ENCODE results near the gene MTMR2. TPM values are rescaled to one million over a fixed set of nuclear protein-coding genes. Genes with fewer than 3 reads are reported as not detected.
"Not testable (repeated sequence)": the region's sequence is repeated elsewhere in the genome, so short reads cannot be mapped to it uniquely, and the experiment has no call there.

MTMR2 gene
- total and polyA plus RNA-seq, 9 of the 15 experiments (the other 6 are each of a cell fraction or from before 2014, with no cell fraction given): 12.6 to 35.8 (median 25.2) TPM

DNA sequence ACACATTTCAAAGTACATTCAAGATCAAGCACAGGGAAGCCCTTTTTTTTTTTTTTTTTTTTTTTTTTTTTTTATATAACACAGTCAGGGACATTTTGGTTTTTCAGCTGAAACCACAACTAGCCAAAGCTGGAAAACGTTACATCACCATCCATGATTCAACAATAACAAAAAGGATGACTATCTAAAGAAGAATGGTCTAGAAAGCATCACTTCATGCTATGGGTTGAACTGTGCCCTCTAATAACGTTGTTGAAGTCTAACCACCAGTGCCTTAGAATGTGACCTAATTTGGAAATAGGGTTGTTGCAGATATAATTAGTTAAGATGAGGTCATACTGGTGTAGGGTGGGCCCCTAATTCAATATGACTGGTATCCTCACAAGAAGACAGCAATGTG lies 46.6 kb downstream of the MTMR2 start (continued):
- TF ChIP-seq, protein P1, sequence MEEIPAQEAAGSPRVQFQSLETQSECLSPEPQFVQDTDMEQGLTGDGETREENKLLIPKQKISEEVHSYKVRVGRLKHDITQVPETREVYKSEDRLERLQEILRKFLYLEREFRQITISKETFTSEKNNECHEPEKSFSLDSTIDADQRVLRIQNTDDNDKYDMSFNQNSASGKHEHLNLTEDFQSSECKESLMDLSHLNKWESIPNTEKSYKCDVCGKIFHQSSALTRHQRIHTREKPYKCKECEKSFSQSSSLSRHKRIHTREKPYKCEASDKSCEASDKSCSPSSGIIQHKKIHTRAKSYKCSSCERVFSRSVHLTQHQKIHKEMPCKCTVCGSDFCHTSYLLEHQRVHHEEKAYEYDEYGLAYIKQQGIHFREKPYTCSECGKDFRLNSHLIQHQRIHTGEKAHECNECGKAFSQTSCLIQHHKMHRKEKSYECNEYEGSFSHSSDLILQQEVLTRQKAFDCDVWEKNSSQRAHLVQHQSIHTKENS (CRISPR knock-in tag; IDR thresholded peaks at IDR 0.05): no peak
- TF ChIP-seq FOXJ2 (tag; IDR thresholded peaks at IDR 0.05) (no peak), NEUROD1 (IDR thresholded peaks at IDR 0.05; ENCODE audit: borderline replicate concordance, low read depth, low read length, partially characterized antibody) (no peak), SP2 (IDR thresholded peaks at IDR 0.05; ENCODE audit: extremely low read depth, low read depth, low read length, poor library complexity, severe bottlenecking) (no peak), KAT8 (IDR thresholded peaks at IDR 0.05; ENCODE audit: low read depth) (no peak), ZBED1 (IDR thresholded peaks at IDR 0.05) (no peak), HDAC2 (IDR thresholded peaks at IDR 0.05) (no peak), ZNF77 (CRISPR knock-in tag; IDR thresholded peaks at IDR 0.05) (no peak), SPI1 (IDR thresholded peaks at IDR 0.05; ENCODE audit: borderline replicate concordance, low read depth, low read length) (no peak)
- TF ChIP-seq, protein P2, sequence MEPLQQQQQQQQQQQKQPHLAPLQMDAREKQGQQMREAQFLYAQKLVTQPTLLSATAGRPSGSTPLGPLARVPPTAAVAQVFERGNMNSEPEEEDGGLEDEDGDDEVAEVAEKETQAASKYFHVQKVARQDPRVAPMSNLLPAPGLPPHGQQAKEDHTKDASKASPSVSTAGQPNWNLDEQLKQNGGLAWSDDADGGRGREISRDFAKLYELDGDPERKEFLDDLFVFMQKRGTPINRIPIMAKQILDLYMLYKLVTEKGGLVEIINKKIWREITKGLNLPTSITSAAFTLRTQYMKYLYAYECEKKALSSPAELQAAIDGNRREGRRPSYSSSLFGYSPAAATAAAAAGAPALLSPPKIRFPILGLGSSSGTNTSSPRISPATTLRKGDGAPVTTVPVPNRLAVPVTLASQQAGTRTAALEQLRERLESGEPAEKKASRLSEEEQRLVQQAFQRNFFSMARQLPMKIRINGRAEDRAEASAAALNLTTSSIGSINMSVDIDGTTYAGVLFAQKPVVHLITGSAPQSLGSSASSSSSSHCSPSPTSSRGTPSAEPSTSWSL (CRISPR knock-in tag; IDR thresholded peaks at IDR 0.05; ENCODE audit: borderline replicate concordance): no peak

DNA sequence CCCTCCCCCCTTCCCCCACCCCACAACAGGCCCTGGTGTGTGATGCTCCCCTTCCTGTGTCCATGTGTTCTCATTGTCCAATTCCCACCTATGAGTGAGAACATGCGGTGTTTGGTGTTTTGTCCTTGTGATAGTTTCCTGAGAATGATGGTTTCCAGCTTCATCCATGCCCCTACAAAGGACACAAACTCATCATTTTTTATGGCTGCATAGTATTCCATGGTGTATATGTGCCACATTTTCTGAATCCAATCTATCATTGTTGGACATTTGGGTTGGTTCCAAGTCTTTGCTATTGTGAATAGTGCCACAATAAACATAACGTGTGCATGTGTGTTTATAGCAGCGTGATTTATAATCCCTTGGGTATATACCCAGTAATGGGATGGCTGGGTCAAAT lies 53.0 kb downstream of the MTMR2 start:
- H3K9me1 ChIP-seq (ENCODE audit: control insufficient read depth, insufficient read depth, low read length); H2AFZ ChIP-seq (ENCODE audit: low read depth, low read length); H3K79me2 ChIP-seq (ENCODE audit: control insufficient read depth, insufficient read depth, low read length); FAIRE-seq; DNase-seq (ENCODE audit: extremely low read depth in 1 of 4, low spot score in 3 of 4); H3K4me3 ChIP-seq; ATAC-seq; BruUV-seq (replicated peaks); H4K20me1 ChIP-seq (replicated peaks; ENCODE audit: control insufficient read depth, insufficient read depth, low read length); H3K27ac ChIP-seq (ENCODE audit: extremely low read depth, low read depth, low read length); intact Hi-C loops (cut with micrococcal nuclease); POLR2A ChIA-PET; H3K36me3 ChIP-seq (ENCODE audit: control insufficient read depth, insufficient read depth, low read length); H3K4me2 ChIP-seq (ENCODE audit: insufficient read depth, low read length); in situ Hi-C loops (cut with MboI); H3K9me3 ChIP-seq (replicated peaks; ENCODE audit: control insufficient read depth, insufficient read depth, low read depth, low read length); H3K4me1 ChIP-seq (replicated peaks in 1 of 2; ENCODE audit: control insufficient read depth in 2 of 2, insufficient read depth in 2 of 2, low read length in 2 of 2); H3K9ac ChIP-seq (ENCODE audit: insufficient read depth in 1 of 2, low read depth in 2 of 2, low read length in 2 of 2); CTCF ChIA-PET (ENCODE audit: low intra/inter-chr PET ratio); H3K27me3 ChIP-seq (ENCODE audit: control insufficient read depth in 2 of 2, insufficient read depth in 2 of 2, low read length in 2 of 2): not testable (repeated sequence)
- WGBS (ENCODE audit: insufficient coverage, low coverage, missing lambda C conversion rate): 80% methylated on average over 3 of the region's 3 CpGs
- peak; percentile 70 for TF ChIP-seq ZNF146 (CRISPR knock-in tag; IDR thresholded peaks at IDR 0.05; ENCODE audit: unreplicated experiment)
